ENCODE data around the gene CCDC3.

GRCh38 chr10:13047529-13048206, 46.2 kb upstream of the CCDC3 start:
- TF ChIP-seq POLR2A (IDR thresholded peaks at IDR 0.05; ENCODE audit: low read length) = no peak
- no peak for TF ChIP-seq BHLHE40 (IDR thresholded peaks at IDR 0.05; ENCODE audit: low read depth, low read length)
- TF ChIP-seq ESRRA (IDR thresholded peaks at IDR 0.05; ENCODE audit: borderline replicate concordance, low read length) = no peak
- TF ChIP-seq, protein P1, sequence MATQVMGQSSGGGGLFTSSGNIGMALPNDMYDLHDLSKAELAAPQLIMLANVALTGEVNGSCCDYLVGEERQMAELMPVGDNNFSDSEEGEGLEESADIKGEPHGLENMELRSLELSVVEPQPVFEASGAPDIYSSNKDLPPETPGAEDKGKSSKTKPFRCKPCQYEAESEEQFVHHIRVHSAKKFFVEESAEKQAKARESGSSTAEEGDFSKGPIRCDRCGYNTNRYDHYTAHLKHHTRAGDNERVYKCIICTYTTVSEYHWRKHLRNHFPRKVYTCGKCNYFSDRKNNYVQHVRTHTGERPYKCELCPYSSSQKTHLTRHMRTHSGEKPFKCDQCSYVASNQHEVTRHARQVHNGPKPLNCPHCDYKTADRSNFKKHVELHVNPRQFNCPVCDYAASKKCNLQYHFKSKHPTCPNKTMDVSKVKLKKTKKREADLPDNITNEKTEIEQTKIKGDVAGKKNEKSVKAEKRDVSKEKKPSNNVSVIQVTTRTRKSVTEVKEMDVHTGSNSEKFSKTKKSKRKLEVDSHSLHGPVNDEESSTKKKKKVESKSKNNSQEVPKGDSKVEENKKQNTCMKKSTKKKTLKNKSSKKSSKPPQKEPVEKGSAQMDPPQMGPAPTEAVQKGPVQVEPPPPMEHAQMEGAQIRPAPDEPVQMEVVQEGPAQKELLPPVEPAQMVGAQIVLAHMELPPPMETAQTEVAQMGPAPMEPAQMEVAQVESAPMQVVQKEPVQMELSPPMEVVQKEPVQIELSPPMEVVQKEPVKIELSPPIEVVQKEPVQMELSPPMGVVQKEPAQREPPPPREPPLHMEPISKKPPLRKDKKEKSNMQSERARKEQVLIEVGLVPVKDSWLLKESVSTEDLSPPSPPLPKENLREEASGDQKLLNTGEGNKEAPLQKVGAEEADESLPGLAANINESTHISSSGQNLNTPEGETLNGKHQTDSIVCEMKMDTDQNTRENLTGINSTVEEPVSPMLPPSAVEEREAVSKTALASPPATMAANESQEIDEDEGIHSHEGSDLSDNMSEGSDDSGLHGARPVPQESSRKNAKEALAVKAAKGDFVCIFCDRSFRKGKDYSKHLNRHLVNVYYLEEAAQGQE (IDR thresholded peaks at IDR 0.05) = no peak
- TF ChIP-seq, protein P2, sequence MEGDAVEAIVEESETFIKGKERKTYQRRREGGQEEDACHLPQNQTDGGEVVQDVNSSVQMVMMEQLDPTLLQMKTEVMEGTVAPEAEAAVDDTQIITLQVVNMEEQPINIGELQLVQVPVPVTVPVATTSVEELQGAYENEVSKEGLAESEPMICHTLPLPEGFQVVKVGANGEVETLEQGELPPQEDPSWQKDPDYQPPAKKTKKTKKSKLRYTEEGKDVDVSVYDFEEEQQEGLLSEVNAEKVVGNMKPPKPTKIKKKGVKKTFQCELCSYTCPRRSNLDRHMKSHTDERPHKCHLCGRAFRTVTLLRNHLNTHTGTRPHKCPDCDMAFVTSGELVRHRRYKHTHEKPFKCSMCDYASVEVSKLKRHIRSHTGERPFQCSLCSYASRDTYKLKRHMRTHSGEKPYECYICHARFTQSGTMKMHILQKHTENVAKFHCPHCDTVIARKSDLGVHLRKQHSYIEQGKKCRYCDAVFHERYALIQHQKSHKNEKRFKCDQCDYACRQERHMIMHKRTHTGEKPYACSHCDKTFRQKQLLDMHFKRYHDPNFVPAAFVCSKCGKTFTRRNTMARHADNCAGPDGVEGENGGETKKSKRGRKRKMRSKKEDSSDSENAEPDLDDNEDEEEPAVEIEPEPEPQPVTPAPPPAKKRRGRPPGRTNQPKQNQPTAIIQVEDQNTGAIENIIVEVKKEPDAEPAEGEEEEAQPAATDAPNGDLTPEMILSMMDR (IDR thresholded peaks at IDR 0.05) = no peak
- no peak for TF ChIP-seq EP300 (IDR thresholded peaks at IDR 0.05)
- TF ChIP-seq, protein P3, sequence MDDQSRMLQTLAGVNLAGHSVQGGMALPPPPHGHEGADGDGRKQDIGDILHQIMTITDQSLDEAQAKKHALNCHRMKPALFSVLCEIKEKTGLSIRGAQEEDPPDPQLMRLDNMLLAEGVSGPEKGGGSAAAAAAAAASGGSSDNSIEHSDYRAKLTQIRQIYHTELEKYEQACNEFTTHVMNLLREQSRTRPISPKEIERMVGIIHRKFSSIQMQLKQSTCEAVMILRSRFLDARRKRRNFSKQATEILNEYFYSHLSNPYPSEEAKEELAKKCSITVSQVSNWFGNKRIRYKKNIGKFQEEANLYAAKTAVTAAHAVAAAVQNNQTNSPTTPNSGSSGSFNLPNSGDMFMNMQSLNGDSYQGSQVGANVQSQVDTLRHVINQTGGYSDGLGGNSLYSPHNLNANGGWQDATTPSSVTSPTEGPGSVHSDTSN (IDR thresholded peaks at IDR 0.05) = no peak
- TF ChIP-seq GATA3 (IDR thresholded peaks at IDR 0.05; ENCODE audit: borderline replicate concordance) = no peak
- no peak for TF ChIP-seq RAD21 (conservative IDR thresholded peaks at IDR 0.05 in 1 of 2, IDR thresholded peaks at IDR 0.05 in 1 of 2)
- TF ChIP-seq KDM1A (IDR thresholded peaks at IDR 0.05; ENCODE audit: low read depth) = no peak
- TF ChIP-seq ZSCAN20 (CRISPR knock-in tag; IDR thresholded peaks at IDR 0.05) = no peak
- TF ChIP-seq USF2 (IDR thresholded peaks at IDR 0.05) = no peak
- no peak for TF ChIP-seq SMC3 (IDR thresholded peaks at IDR 0.05)
